H1 (cell line): Measurements from ENCODE around the gene ZNF770. TPM values are rescaled to one million over a fixed set of nuclear protein-coding genes. Genes with fewer than 3 reads are reported as not detected.

ENCODE experiments used
- CTCF ChIA-PET: fragments of 300-600 bp; sonication (Branson Sonifier 250); formaldehyde crosslinking; loops from one replicate; lab custom pipeline; 2021; ENCODE audit not compliant: partially characterized antibody; lab: Charles Lee
- POLR2A ChIA-PET: fragments of 300-600 bp; sonication (Branson Sonifier 250); formaldehyde crosslinking; loops from one replicate; lab custom pipeline; 2021; ENCODE audit warnings: inconsistent platforms; ENCODE audit not compliant: partially characterized antibody; lab: Charles Lee
- DNase-seq, 2 experiments: peaks; one replicate each; pipeline versions ENCODE4 v3.0.0 to v3.0.0-alpha.2; 2010 to 2022; ENCODE audit warnings: low spot score in 2 of 2, low read depth in 1 of 2, mixed read lengths in 1 of 2
- FAIRE-seq: peaks from 2 replicates; lab custom pipeline; 2011; peaks lifted over from hg19 to GRCh38; lab: Jason Lieb, UNC
- H2AFZ ChIP-seq: 2 replicates; pipeline ENCODE4 v1.8.1; 2012; ENCODE audit warnings: low read length, inconsistent platforms
- H2AK5ac ChIP-seq: 2 replicates; pipeline ENCODE4 v1.6.1; 2013; ENCODE audit warnings: low read depth, low read length
- H2BK120ac ChIP-seq: replicated peaks from 2 replicates; pipeline ENCODE3; 2013; ENCODE audit warnings: low read depth, low read length, inconsistent platforms
- H2BK12ac ChIP-seq: 2 replicates; pipeline ENCODE4 v1.6.1; 2013; ENCODE audit warnings: low read depth, low read length
- H2BK15ac ChIP-seq: 2 replicates; pipeline ENCODE4 v1.6.1; 2013; ENCODE audit warnings: low read length
- H2BK20ac ChIP-seq: 2 replicates; pipeline ENCODE4 v1.6.1; 2013; ENCODE audit warnings: low read length
- H2BK5ac ChIP-seq: 2 replicates; pipeline ENCODE4 v1.6.1; 2013; ENCODE audit warnings: low read depth, low read length
- H3K14ac ChIP-seq: 2 replicates; pipeline ENCODE4 v1.6.1; 2013; ENCODE audit warnings: inconsistent platforms; ENCODE audit not compliant: insufficient read length
- H3K18ac ChIP-seq: 2 replicates; pipeline ENCODE4 v1.6.1; 2013; ENCODE audit warnings: low read length; ENCODE audit errors: extremely low read depth
- H3K23ac ChIP-seq: 2 replicates; pipeline ENCODE4 v1.6.1; 2013; ENCODE audit warnings: inconsistent platforms; ENCODE audit not compliant: insufficient read length
- H3K23me2 ChIP-seq: 2 replicates; pipeline ENCODE4 v1.6.1; 2013; ENCODE audit warnings: low read depth, low read length
- H3K27ac ChIP-seq: 2 replicates; pipeline ENCODE4 v1.6.1; 2011; ENCODE audit warnings: low read depth, low read length, inconsistent platforms
- H3K27me3 ChIP-seq, 4 experiments: replicated peaks in 1 of 4; 1 replicate in 1 of 4; 2 replicates in 3 of 4; pipeline versions ENCODE4 v1.6.1 to v1.8.1; 2011 to 2013; ENCODE audit warnings: low read length in 3 of 4, mild to moderate bottlenecking in 3 of 4, inconsistent platforms in 2 of 4, mixed read lengths in 2 of 4, moderate library complexity in 1 of 4; ENCODE audit not compliant: control insufficient read depth in 3 of 4, insufficient read depth in 3 of 4; ENCODE audit errors: extremely low read depth in 1 of 4
- H3K36me3 ChIP-seq, 4 experiments: 2 replicates each; pipeline versions ENCODE4 v1.6.1 to v1.8.1; 2011 to 2013; ENCODE audit warnings: mild to moderate bottlenecking in 4 of 4, low read length in 3 of 4, moderate library complexity in 2 of 4, control low read depth in 1 of 4, inconsistent platforms in 1 of 4; ENCODE audit not compliant: insufficient read depth in 4 of 4, control insufficient read depth in 2 of 4
- H3K4ac ChIP-seq: replicated peaks from 2 replicates; pipeline ENCODE3; 2013; ENCODE audit warnings: low read length, low read depth, mixed read lengths, inconsistent platforms; ENCODE audit not compliant: insufficient read length
- H3K4me1 ChIP-seq, 4 experiments: replicated peaks in 1 of 4; 1 replicate in 1 of 4; 2 replicates in 3 of 4; pipeline versions ENCODE4 v1.6.1 to v1.8.1; 2011 to 2013; ENCODE audit warnings: low read length in 3 of 4, inconsistent platforms in 2 of 4, mixed read lengths in 1 of 4; ENCODE audit not compliant: insufficient read depth in 4 of 4, control insufficient read depth in 3 of 4
- H3K4me2 ChIP-seq, 2 experiments: 2 replicates each; pipeline versions ENCODE4 v1.6.1 to v1.8.1; 2011 to 2013; ENCODE audit warnings: low read depth in 2 of 2, low read length in 2 of 2, control low read depth in 1 of 2, inconsistent platforms in 1 of 2, mild to moderate bottlenecking in 1 of 2; ENCODE audit not compliant: insufficient read depth in 1 of 2
- H3K4me3 ChIP-seq, 4 experiments: fragments of 200-600, 300-600 bp in 1 of 4; sonication (generic), shearing (Covaris generic), sonication (Bioruptor Twin) in 1 of 4; 2 replicates each; pipeline versions ENCODE4 v1.5.1 to v1.8.1; 2011 to 2016; ENCODE audit warnings: low read length in 4 of 4, low read depth in 3 of 4, control low read depth in 2 of 4, inconsistent platforms in 2 of 4, mild to moderate bottlenecking in 2 of 4, mixed read lengths in 1 of 4, moderate library complexity in 1 of 4; ENCODE audit not compliant: insufficient read depth in 2 of 4; ENCODE audit errors: extremely low read depth in 1 of 4
- H3K56ac ChIP-seq: replicated peaks from 2 replicates; pipeline ENCODE3; 2013; ENCODE audit warnings: low read depth, mild to moderate bottlenecking, mixed read lengths, low read length, inconsistent platforms; ENCODE audit not compliant: insufficient read length
- H3K79me1 ChIP-seq: 2 replicates; pipeline ENCODE4 v1.6.1; 2013; ENCODE audit warnings: low read depth, low read length, control low read depth
- H3K79me2 ChIP-seq, 2 experiments: 2 replicates each; pipeline versions ENCODE4 v1.6.1 to v1.8.1; 2012 to 2013; ENCODE audit warnings: low read length in 2 of 2, mild to moderate bottlenecking in 2 of 2, inconsistent platforms in 1 of 2; ENCODE audit not compliant: insufficient read depth in 2 of 2, control insufficient read depth in 1 of 2
- H3K9ac ChIP-seq, 4 experiments: replicated peaks in 1 of 4; 1 replicate in 1 of 4; 2 replicates in 3 of 4; pipeline versions ENCODE4 v1.6.1 to v1.8.1; 2011 to 2013; ENCODE audit warnings: low read depth in 3 of 4, low read length in 3 of 4, control low read depth in 2 of 4, mild to moderate bottlenecking in 2 of 4, moderate library complexity in 2 of 4, inconsistent platforms in 1 of 4; ENCODE audit errors: extremely low read depth in 1 of 4
- H3K9me3 ChIP-seq, 2 experiments: 2 replicates each; pipeline versions ENCODE4 v1.6.1 to v1.8.1; 2012 to 2013; ENCODE audit warnings: mild to moderate bottlenecking in 2 of 2, moderate library complexity in 2 of 2, control low read depth in 1 of 2, inconsistent platforms in 1 of 2, low read depth in 1 of 2, low read length in 1 of 2, mixed read lengths in 1 of 2; ENCODE audit not compliant: insufficient read depth in 2 of 2
- H4K20me1 ChIP-seq, 2 experiments: replicated peaks in 1 of 2; 2 replicates each; pipeline versions ENCODE3 to v1.8.1; 2011 to 2013; ENCODE audit warnings: inconsistent platforms in 2 of 2, low read length in 2 of 2, mild to moderate bottlenecking in 1 of 2; ENCODE audit not compliant: insufficient read depth in 2 of 2, control insufficient read depth in 1 of 2
- H4K5ac ChIP-seq: 2 replicates; pipeline ENCODE4 v1.6.1; 2013; ENCODE audit warnings: low read length, low read depth, mixed read lengths, inconsistent platforms; ENCODE audit not compliant: insufficient read length
- H4K8ac ChIP-seq: 2 replicates; pipeline ENCODE4 v1.8.0; 2013; ENCODE audit warnings: mild to moderate bottlenecking, moderate library complexity, low read length, inconsistent platforms; ENCODE audit not compliant: insufficient read depth; ENCODE audit errors: extremely low read depth
- H4K91ac ChIP-seq: replicated peaks from 2 replicates; pipeline ENCODE3; 2013; ENCODE audit warnings: low read length, mixed read lengths, inconsistent platforms; ENCODE audit not compliant: insufficient read length
- POU5F1 ChIP-seq: IDR thresholded peaks from 2 replicates; pipeline ENCODE4 v1.6.1; 2011; ENCODE audit warnings: low read depth, mild to moderate bottlenecking, low read length, moderate library complexity
- SIN3A ChIP-seq, 2 experiments: IDR thresholded peaks in 1 of 2; conservative IDR thresholded peaks in 1 of 2; 2 replicates each; pipeline ENCODE4 v1.6.1; 2011 to 2012; ENCODE audit warnings: low read length in 2 of 2, improper control_type of control experiment in 1 of 2, low read depth in 1 of 2, mild to moderate bottlenecking in 1 of 2
- WGBS, 2 experiments: shearing (Covaris generic) in 1 of 2; methylation state at CpG; one replicate each; pipeline versions ENCODE4 v1.1.6 to v1.1.7; 2013 to 2015; ENCODE audit warnings: low lambda C conversion rate in 2 of 2, mixed read lengths in 2 of 2, inconsistent platforms in 1 of 2, low coverage in 1 of 2, missing lambda C conversion rate in 1 of 2; ENCODE audit not compliant: insufficient replicate concordance in 2 of 2, insufficient coverage in 1 of 2, insufficient read length in 1 of 2; ENCODE audit errors: extremely low coverage in 1 of 2, missing lambda C conversion rate in 1 of 2; 5-methylcytosine and 5-hydroxymethylcytosine counted together
- polyA plus RNA-seq, 7 experiments: library from polyadenylated mRNA; depleted of rRNA in 3 of 7; stranded (reverse) in 5 of 7; unstranded in 2 of 7; fragments of >200 nt in 5 of 7; fragments of 200-250 nt in 2 of 7; gene quantifications; 1 replicate in 5 of 7; 2 replicates in 1 of 7; 4 replicates in 1 of 7; pipeline versions ENCODE4 v1.2.1 to v1.2.3, GENCODE V29; 2011 to 2013; ENCODE audit warnings: missing spikeins in 2 of 7, mixed read lengths in 2 of 7
- total RNA-seq: library from RNA; stranded (reverse); fragmentation: NEBNext Ultra II Directional; extraction: Animal tissue kit (Norgen Biotek cat#: 25700); gene quantifications from 2 replicates; pipeline ENCODE4 v1.2.1, GENCODE V29; 2021

ZNF770 gene
- total and polyA plus RNA-seq, 2 of the 8 experiments (the other 6 are each of a cell fraction or from before 2014, with no cell fraction given), result 24.8 to 143 TPM

DNA sequence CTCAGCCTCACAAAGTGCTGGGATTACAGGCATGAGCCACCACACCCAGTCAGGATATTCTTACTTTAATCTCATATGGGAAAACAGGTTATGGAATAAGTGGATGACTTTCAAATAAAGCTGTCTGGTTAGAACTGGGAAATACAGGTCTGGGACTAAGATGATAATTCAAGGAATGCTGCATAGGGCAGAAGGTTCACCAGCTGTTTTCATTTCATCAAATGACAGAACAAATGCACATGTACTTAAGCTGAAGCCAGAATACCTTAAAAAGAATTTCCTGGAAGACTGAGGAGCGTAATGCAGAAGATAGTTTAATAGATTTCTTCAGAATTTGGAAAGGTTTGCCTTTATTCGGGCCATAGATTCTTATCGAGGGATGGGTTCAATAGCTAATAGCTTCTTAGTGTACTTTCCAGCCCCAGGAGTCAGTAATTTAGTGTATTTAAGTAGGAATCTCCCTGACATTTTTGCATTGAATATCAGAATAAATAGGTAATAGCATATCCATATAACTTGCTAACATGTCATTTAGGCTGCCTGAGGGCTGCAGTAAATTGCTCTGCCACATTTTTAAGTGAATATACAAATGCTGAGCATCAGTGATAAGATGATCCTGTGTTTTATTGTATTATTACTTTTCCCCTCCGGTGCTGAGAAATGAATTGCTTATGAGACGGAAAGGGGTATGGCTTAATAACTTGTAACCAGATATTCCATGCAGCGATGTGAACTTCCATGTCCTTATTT lies 40.3 kb upstream of the ZNF770 start:
- FAIRE-seq (no peak), DNase-seq (no peak)
- Histone ChIP-seq H2BK120ac (no peak overlapping the region), H3K36me3 (no peaks in the 10 kb centered on the region), H2BK15ac (no peak overlapping the region), H3K14ac (no peak overlapping the region), H2BK5ac (no peak overlapping the region), H3K4ac (no peak overlapping the region), H3K4me2 (no peak overlapping the region), H3K9ac (no peak overlapping the region), H2BK20ac (no peak overlapping the region), H3K27ac (no peak overlapping the region), H4K20me1 (no peaks in the 10 kb centered on the region), H3K23me2 (no peaks in the 10 kb centered on the region), H4K8ac (no peak overlapping the region), H3K27me3 (no peaks in the 10 kb centered on the region), H3K4me1 (peaks cover 0 to 4% (median 3%) of the 10 kb centered on the region in 4 experiments; a peak in 5 of 7 replicates), H3K9me3 (no peaks in the 10 kb centered on the region), H3K79me1 (no peaks in the 10 kb centered on the region), H3K23ac (no peak overlapping the region), H2AK5ac (no peak overlapping the region), H2AFZ (no peak overlapping the region), H3K79me2 (no peaks in the 10 kb centered on the region), H2BK12ac (no peak overlapping the region), H3K18ac (no peak overlapping the region), H3K4me3 (no peak overlapping the region), H4K5ac (no peak overlapping the region), H4K91ac (no peak overlapping the region), H3K56ac (no peak overlapping the region)
- CTCF ChIA-PET, result interaction anchor here (0.7 to 2.3 kb wide), 3 partner anchors 9 to 50 kb away, joined by 3 to 9 read pairs (median 4); no protein-coding TSS in a partner anchor
- 89% methylated on average over 6 of the region's 6 CpGs; no CpG with 5 or more reads in 1 of the 2 experiments for WGBS, 2 experiments
- TF ChIP-seq POU5F1 (no peak), SIN3A (conservative IDR thresholded peaks at IDR 0.05 in 1 of 2, IDR thresholded peaks at IDR 0.05 in 1 of 2; ENCODE audit: low read depth in 1 of 2, low read length in 2 of 2) (no peak)
- POLR2A ChIA-PET, result interaction anchor here (1.0 kb wide), 1 partner anchor 40 kb away, joined by 3 read pairs; the partner anchor contains the start of gene ZNF770
